Measurements from ENCODE around the gene IGSF8.

DNA sequence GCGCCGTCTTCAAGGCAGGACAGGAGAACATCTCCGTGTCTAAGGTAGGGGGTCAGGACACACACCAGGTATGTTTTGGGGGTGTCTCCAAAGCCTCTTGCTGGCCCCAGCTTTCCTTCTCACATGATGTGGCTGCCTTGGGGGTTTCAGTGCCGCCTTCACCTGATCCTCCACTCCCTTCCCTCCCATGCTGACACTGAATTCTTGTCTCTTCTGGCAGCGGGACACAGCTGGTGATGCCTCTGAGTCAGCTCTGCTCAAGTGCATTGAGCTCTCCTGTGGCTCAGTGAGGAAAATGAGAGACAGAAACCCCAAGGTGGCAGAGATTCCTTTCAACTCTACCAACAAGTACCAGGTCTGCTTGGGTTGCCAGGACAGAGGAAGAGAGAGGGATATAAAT, 30.6 kb upstream of the IGSF8 start:
- TF ChIP-seq, protein P1, sequence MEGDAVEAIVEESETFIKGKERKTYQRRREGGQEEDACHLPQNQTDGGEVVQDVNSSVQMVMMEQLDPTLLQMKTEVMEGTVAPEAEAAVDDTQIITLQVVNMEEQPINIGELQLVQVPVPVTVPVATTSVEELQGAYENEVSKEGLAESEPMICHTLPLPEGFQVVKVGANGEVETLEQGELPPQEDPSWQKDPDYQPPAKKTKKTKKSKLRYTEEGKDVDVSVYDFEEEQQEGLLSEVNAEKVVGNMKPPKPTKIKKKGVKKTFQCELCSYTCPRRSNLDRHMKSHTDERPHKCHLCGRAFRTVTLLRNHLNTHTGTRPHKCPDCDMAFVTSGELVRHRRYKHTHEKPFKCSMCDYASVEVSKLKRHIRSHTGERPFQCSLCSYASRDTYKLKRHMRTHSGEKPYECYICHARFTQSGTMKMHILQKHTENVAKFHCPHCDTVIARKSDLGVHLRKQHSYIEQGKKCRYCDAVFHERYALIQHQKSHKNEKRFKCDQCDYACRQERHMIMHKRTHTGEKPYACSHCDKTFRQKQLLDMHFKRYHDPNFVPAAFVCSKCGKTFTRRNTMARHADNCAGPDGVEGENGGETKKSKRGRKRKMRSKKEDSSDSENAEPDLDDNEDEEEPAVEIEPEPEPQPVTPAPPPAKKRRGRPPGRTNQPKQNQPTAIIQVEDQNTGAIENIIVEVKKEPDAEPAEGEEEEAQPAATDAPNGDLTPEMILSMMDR (conservative IDR thresholded peaks at IDR 0.05) = no peak
- TF ChIP-seq ZFX (IDR thresholded peaks at IDR 0.05) = no peak

Measured in C4-2B (cell line).